SK-N-MC (cell line): Measurements from ENCODE around the gene NLRC3.
"Not testable (repeated sequence)": the region's sequence is repeated elsewhere in the genome, so short reads cannot be mapped to it uniquely, and the experiment has no call there.

Experiments
- DNase-seq: peaks from one replicate; pipeline ENCODE4 v3.0.0-alpha.2; 2011; ENCODE audit warnings: low read depth, low spot score
- H3K27ac ChIP-seq: fragments of 200-600 bp; sonication (generic); 2 replicates; pipeline ENCODE4 v1.5.1; 2016; ENCODE audit warnings: mixed run types
- H3K36me3 ChIP-seq: fragments of 200-600 bp; sonication (generic); 2 replicates; pipeline ENCODE4 v1.6.1; 2017; ENCODE audit warnings: antibody characterized with exemption, low read length, mixed read lengths; ENCODE audit not compliant: insufficient read depth
- H3K4me3 ChIP-seq: fragments of 200-600 bp; sonication (generic); 2 replicates; pipeline ENCODE4 v1.5.1; 2016
- H3K9ac ChIP-seq: fragments of 200-600 bp; sonication (generic); 2 replicates; pipeline ENCODE4 v1.8.0; 2017; ENCODE audit warnings: mixed run types, mixed read lengths; ENCODE audit not compliant: insufficient read length
- H3K9me3 ChIP-seq: fragments of 200-600 bp; sonication (generic); 2 replicates; pipeline ENCODE4 v1.6.1; 2017; ENCODE audit warnings: low read depth, mild to moderate bottlenecking, antibody characterized with exemption, low read length, moderate library complexity, mixed read lengths
- EZH2 ChIP-seq: fragments of 200-600 bp; sonication (generic); IDR thresholded peaks from one replicate; pipeline ENCODE4 v1.6.1; 2017; ENCODE audit warnings: antibody characterized with exemption
- FOXP2 ChIP-seq: optimal IDR thresholded peaks from 2 replicates; pipeline ENCODE3; 2011; ENCODE audit warnings: mild to moderate bottlenecking, moderate library complexity; ENCODE audit not compliant: insufficient read depth; ENCODE audit errors: extremely low read length, control extremely low read depth
- POLR2AphosphoS5 ChIP-seq: IDR thresholded peaks from 2 replicates; pipeline ENCODE4 v1.6.1; 2012; ENCODE audit warnings: mild to moderate bottlenecking, low read depth, low read length, borderline replicate concordance

NLRC3 gene

GRCh38 chr16:3609895-3610697 lies 32.9 kb upstream of the NLRC3 start:
- peak overlapping the region; percentile 91 for H3K9ac ChIP-seq
- TF ChIP-seq POLR2AphosphoS5 = no peak
- TF ChIP-seq EZH2 = no peak
- TF ChIP-seq FOXP2 = no peak
- H3K9me3 ChIP-seq = no peaks in the 10 kb centered on the region
- peak overlapping the region; percentile 98 for H3K4me3 ChIP-seq
- DNase-seq = no peak
- H3K27ac ChIP-seq = no peak overlapping the region
- H3K36me3 ChIP-seq = no peaks in the 10 kb centered on the region; the same call in none of the 2 replicates

- H3K27ac ChIP-seq, H3K4me3 ChIP-seq, H3K9me3 ChIP-seq, DNase-seq, H3K36me3 ChIP-seq, H3K9ac ChIP-seq: not testable (repeated sequence)
Measured at GRCh38 chr16:3608976-3609375, 31.8 kb upstream of the NLRC3 start.

- TF ChIP-seq POLR2AphosphoS5 (no peak), EZH2 (no peak)
- Histone ChIP-seq H3K9me3 (no peaks in the 10 kb centered on the region), H3K36me3 (0 out of 2 replicates have a peak, but pooled peaks cover 5% of the 10 kb centered on the region), H3K4me3 (no peak overlapping the region), H3K27ac (no peak overlapping the region), H3K9ac (no peak overlapping the region)
- no peak for DNase-seq
Measured at GRCh38 chr16:3608069-3608468, 30.9 kb upstream of the NLRC3 start.

GRCh38 chr16:3607634-3608033 lies 30.4 kb upstream of the NLRC3 start:
- no peaks in the 10 kb centered on the region for H3K9me3 ChIP-seq
- H3K27ac ChIP-seq = no peak overlapping the region
- no peak overlapping the region for H3K4me3 ChIP-seq
- H3K36me3 ChIP-seq = 0 out of 2 replicates have a peak, but pooled peaks cover 5% of the 10 kb centered on the region
- TF ChIP-seq POLR2AphosphoS5 (no peak), EZH2 (no peak), FOXP2 (no peak)
- H3K9ac ChIP-seq = no peak overlapping the region
- DNase-seq = no peak

GRCh38 chr16:3607161-3607560 lies 30.0 kb upstream of the NLRC3 start:
- H3K9ac ChIP-seq = no peak overlapping the region
- no peak overlapping the region for H3K4me3 ChIP-seq
- no peak for DNase-seq
- peaks cover 8% of the 10 kb centered on the region; the same call in 1 of the 2 replicates for H3K36me3 ChIP-seq
- H3K27ac ChIP-seq = no peak overlapping the region
- TF ChIP-seq POLR2AphosphoS5 (no peak), FOXP2 (no peak), EZH2 (no peak)
- no peaks in the 10 kb centered on the region for H3K9me3 ChIP-seq

- Histone ChIP-seq H3K9ac (no peak overlapping the region), H3K27ac (no peak overlapping the region), H3K9me3 (no peaks in the 10 kb centered on the region), H3K36me3 (peaks cover 12% of the 10 kb centered on the region; the same call in 1 of the 2 replicates), H3K4me3 (no peak overlapping the region)
- no peak for DNase-seq
- TF ChIP-seq FOXP2 (no peak), EZH2 (no peak), POLR2AphosphoS5 (no peak)
Measured at GRCh38 chr16:3606441-3606840, 29.2 kb upstream of the NLRC3 start.

GRCh38 chr16:3602320-3602653 lies 25.1 kb upstream of the NLRC3 start:
- Histone ChIP-seq H3K4me3 (no peak overlapping the region), H3K9ac (no peak overlapping the region), H3K36me3 (peaks cover 35% of the 10 kb centered on the region), H3K9me3 (peaks cover 7% of the 10 kb centered on the region), H3K27ac (no peak overlapping the region)
- TF ChIP-seq EZH2 (no peak), FOXP2 (no peak), POLR2AphosphoS5 (no peak)
- DNase-seq = no peak

- Histone ChIP-seq H3K27ac (no peak overlapping the region), H3K9ac (no peak overlapping the region), H3K36me3 (peaks cover 35% of the 10 kb centered on the region), H3K9me3 (peaks cover 7% of the 10 kb centered on the region), H3K4me3 (no peak overlapping the region)
- TF ChIP-seq POLR2AphosphoS5 (no peak), EZH2 (no peak)
- DNase-seq = no peak
Measured at GRCh38 chr16:3601614-3602319, 24.6 kb upstream of the NLRC3 start.

GRCh38 chr16:3599922-3600321 lies 22.7 kb upstream of the NLRC3 start:
- Histone ChIP-seq H3K9me3 (peaks cover 7% of the 10 kb centered on the region), H3K9ac (no peak overlapping the region), H3K36me3 (peaks cover 35% of the 10 kb centered on the region), H3K27ac (no peak overlapping the region), H3K4me3 (no peak overlapping the region)
- TF ChIP-seq FOXP2 = no peak
- no peak for TF ChIP-seq EZH2
- no peak for TF ChIP-seq POLR2AphosphoS5
- DNase-seq = no peak
